Caco-2 (cell line): ENCODE results near the gene TSPAN17. TPM values are rescaled to one million over a fixed set of nuclear protein-coding genes. Genes with fewer than 3 reads are reported as not detected.

Experiments
- BruUV-seq: library from RNA; stranded (reverse); fragments of 400-500 nt; replicated peaks from 2 replicates; lab custom pipeline; 2021; lab: Mats Ljungman, UMichigan
- CTCF ChIA-PET: fragments of 300-600 bp; sonication (Branson Sonifier 250); formaldehyde crosslinking; loops from one replicate; lab custom pipeline; 2022; ENCODE audit warnings: antibody characterized with exemption; lab: Charles Lee
- POLR2A ChIA-PET: fragments of 300-600 bp; sonication (Branson Sonifier 250); formaldehyde crosslinking; loops from one replicate; lab custom pipeline; 2022; ENCODE audit warnings: antibody characterized with exemption; lab: Charles Lee
- DNase-seq, 2 experiments: peaks; one replicate each; pipeline versions ENCODE4 v3.0.0 to v3.0.0-alpha.2; 2020 to 2022
- H3K27me3 ChIP-seq: replicated peaks from 2 replicates; pipeline ENCODE4 v1.6.0; 2011; ENCODE audit warnings: low read length; ENCODE audit not compliant: control insufficient read depth, insufficient read depth
- H3K36me3 ChIP-seq: 2 replicates; pipeline ENCODE4 v1.5.1; 2011; ENCODE audit warnings: low read length; ENCODE audit not compliant: control insufficient read depth, insufficient read depth
- H3K4me1 ChIP-seq: fragments of 250-450 bp; sonication (Bioruptor Pico); 2 replicates; pipeline ENCODE4 v1.5.1; 2020; ENCODE audit warnings: mild to moderate bottlenecking
- H3K4me3 ChIP-seq: 2 replicates; pipeline ENCODE4 v1.5.1; 2011; ENCODE audit warnings: low read depth, mild to moderate bottlenecking, control low read depth, low read length
- H3K9me3 ChIP-seq: fragments of 250-450 bp; sonication (Bioruptor Pico); 2 replicates; pipeline ENCODE4 v1.5.1; 2020; ENCODE audit warnings: mild to moderate bottlenecking, moderate library complexity
- H3K27ac Mint-ChIP-seq: one replicate; pipeline ENCODE4 v1.8.0; 2022; ENCODE audit warnings: mixed read lengths; ENCODE audit not compliant: unreplicated experiment
- H3K27me3 Mint-ChIP-seq: one replicate; pipeline ENCODE4 v1.8.0; 2022; ENCODE audit warnings: mixed read lengths; ENCODE audit not compliant: insufficient read depth, unreplicated experiment
- H3K36me3 Mint-ChIP-seq: one replicate; pipeline ENCODE4 v1.8.0; 2022; ENCODE audit warnings: mild to moderate bottlenecking, mixed read lengths; ENCODE audit not compliant: insufficient read depth, unreplicated experiment
- H3K4me1 Mint-ChIP-seq: one replicate; pipeline ENCODE4 v1.8.0; 2022; ENCODE audit warnings: low read depth, mixed read lengths; ENCODE audit not compliant: unreplicated experiment
- H3K4me3 Mint-ChIP-seq: one replicate; pipeline ENCODE4 v1.8.0; 2022; ENCODE audit warnings: mild to moderate bottlenecking, moderate library complexity, mixed read lengths; ENCODE audit not compliant: unreplicated experiment
- H3K9me3 Mint-ChIP-seq: one replicate; pipeline ENCODE4 v1.8.0; 2022; ENCODE audit warnings: mixed read lengths; ENCODE audit not compliant: unreplicated experiment
- CTCF ChIP-seq, 2 experiments: fragments of 200-600 bp in 1 of 2; IDR thresholded peaks; 1 replicate in 1 of 2; 2 replicates in 1 of 2; pipeline versions ENCODE4 v1.5.1 to v1.8.0; 2011 to 2022; ENCODE audit warnings: antibody characterized with exemption in 1 of 2, control low read depth in 1 of 2, inconsistent platforms in 1 of 2, low read depth in 1 of 2, low read length in 1 of 2, mild to moderate bottlenecking in 1 of 2, moderate library complexity in 1 of 2; ENCODE audit not compliant: insufficient read depth in 1 of 2, severe bottlenecking in 1 of 2, unreplicated experiment in 1 of 2
- intact Hi-C: fragments of 100-400 bp; cut with micrococcal nuclease; formaldehyde crosslinking; loops from one replicate; pipeline ENCODE4 v1.10.0; 2022; ENCODE audit not compliant: unreplicated experiment
- total RNA-seq: library from RNA; stranded (reverse); gene quantifications from 2 replicates; pipeline ENCODE4 v1.2.3, GENCODE V29; 2022

The TSPAN17 gene
- total RNA-seq, 1 experiment from 2014 or later = 20.5 TPM

GRCh38 chr5:176603091-176603490 is 44.2 kb upstream of the TSPAN17 start:
- Mint-ChIP-seq H3K4me3 (no peak overlapping the region), H3K36me3 (no peaks in the 10 kb centered on the region), H3K4me1 (peaks cover 8% of the 10 kb centered on the region), H3K9me3 (no peaks in the 10 kb centered on the region), H3K27ac (no peak overlapping the region), H3K27me3 (no peaks in the 10 kb centered on the region)
- BruUV-seq = no TSS peak
- POLR2A ChIA-PET = no interaction called here
- no peak for DNase-seq
- CTCF ChIA-PET = no interaction called here
- Histone ChIP-seq H3K9me3 (no peaks in the 10 kb centered on the region), H3K4me3 (no peak overlapping the region), H3K4me1 (0 out of 2 replicates have a peak, but pooled peaks cover 8% of the 10 kb centered on the region), H3K36me3 (no peaks in the 10 kb centered on the region), H3K27me3 (no peaks in the 10 kb centered on the region)
- intact Hi-C loops = no loop called here
- TF ChIP-seq CTCF (IDR thresholded peaks at IDR 0.05; ENCODE audit: insufficient read depth in 1 of 2, low read depth in 1 of 2, low read length in 1 of 2, severe bottlenecking in 1 of 2, unreplicated experiment in 1 of 2) = no peak

GRCh38 chr5:176606032-176606431 is 41.3 kb upstream of the TSPAN17 start:
- no peak for TF ChIP-seq CTCF (IDR thresholded peaks at IDR 0.05; ENCODE audit: insufficient read depth in 1 of 2, low read depth in 1 of 2, low read length in 1 of 2, severe bottlenecking in 1 of 2, unreplicated experiment in 1 of 2)
- Histone ChIP-seq H3K4me1 (0 out of 2 replicates have a peak, but pooled peaks cover 13% of the 10 kb centered on the region), H3K4me3 (no peak overlapping the region), H3K9me3 (no peaks in the 10 kb centered on the region), H3K27me3 (no peaks in the 10 kb centered on the region), H3K36me3 (no peaks in the 10 kb centered on the region)
- H3K27ac Mint-ChIP-seq = no peak overlapping the region
- no TSS peak for BruUV-seq
- ChIA-PET POLR2A (no interaction called here), CTCF (no interaction called here)
- peaks cover 9% of the 10 kb centered on the region for H3K36me3 Mint-ChIP-seq
- DNase-seq = no peak
- intact Hi-C loops = no loop called here
- H3K4me3 Mint-ChIP-seq = no peak overlapping the region
- H3K4me1 Mint-ChIP-seq = peaks cover 16% of the 10 kb centered on the region
- H3K9me3 Mint-ChIP-seq = no peaks in the 10 kb centered on the region
- no peaks in the 10 kb centered on the region for H3K27me3 Mint-ChIP-seq

- ChIA-PET CTCF (interaction anchor here (0.7 kb wide), 1 partner anchor 22 kb away, joined by 7 read pairs; no protein-coding TSS in a partner anchor), POLR2A (no interaction called here)
- Histone ChIP-seq H3K4me3 (no peak overlapping the region), H3K9me3 (no peaks in the 10 kb centered on the region), H3K4me1 (0 out of 2 replicates have a peak, but pooled peaks cover 13% of the 10 kb centered on the region), H3K36me3 (no peaks in the 10 kb centered on the region), H3K27me3 (no peaks in the 10 kb centered on the region)
- BruUV-seq = no TSS peak
- Mint-ChIP-seq H3K4me1 (peaks cover 16% of the 10 kb centered on the region), H3K4me3 (no peak overlapping the region), H3K27ac (no peak overlapping the region), H3K27me3 (no peaks in the 10 kb centered on the region), H3K36me3 (peaks cover 9% of the 10 kb centered on the region), H3K9me3 (no peaks in the 10 kb centered on the region)
- no peak for DNase-seq
- no peak for TF ChIP-seq CTCF (IDR thresholded peaks at IDR 0.05; ENCODE audit: insufficient read depth in 1 of 2, low read depth in 1 of 2, low read length in 1 of 2, severe bottlenecking in 1 of 2, unreplicated experiment in 1 of 2)
- intact Hi-C loops = no loop called here
Measured at GRCh38 chr5:176606875-176607274, 40.4 kb upstream of the TSPAN17 start.
